H1 (cell line): ENCODE measurements around the gene ACOT6. TPM values are rescaled to one million over a fixed set of nuclear protein-coding genes. Genes with fewer than 3 reads are reported as not detected.

ENCODE experiments used
- CTCF ChIA-PET: fragments of 300-600 bp; sonication (Branson Sonifier 250); formaldehyde crosslinking; loops from one replicate; lab custom pipeline; 2021; ENCODE audit not compliant: partially characterized antibody; lab: Charles Lee
- POLR2A ChIA-PET: fragments of 300-600 bp; sonication (Branson Sonifier 250); formaldehyde crosslinking; loops from one replicate; lab custom pipeline; 2021; ENCODE audit warnings: inconsistent platforms; ENCODE audit not compliant: partially characterized antibody; lab: Charles Lee
- DNase-seq, 2 experiments: peaks; one replicate each; pipeline versions ENCODE4 v3.0.0 to v3.0.0-alpha.2; 2010 to 2022; ENCODE audit warnings: low spot score in 2 of 2, low read depth in 1 of 2, mixed read lengths in 1 of 2
- FAIRE-seq: peaks from 2 replicates; lab custom pipeline; 2011; peaks lifted over from hg19 to GRCh38; lab: Jason Lieb, UNC
- H2AFZ ChIP-seq: 2 replicates; pipeline ENCODE4 v1.8.1; 2012; ENCODE audit warnings: low read length, inconsistent platforms
- H2AK5ac ChIP-seq: 2 replicates; pipeline ENCODE4 v1.6.1; 2013; ENCODE audit warnings: low read depth, low read length
- H2BK120ac ChIP-seq: replicated peaks from 2 replicates; pipeline ENCODE3; 2013; ENCODE audit warnings: low read depth, low read length, inconsistent platforms
- H2BK12ac ChIP-seq: 2 replicates; pipeline ENCODE4 v1.6.1; 2013; ENCODE audit warnings: low read depth, low read length
- H2BK15ac ChIP-seq: 2 replicates; pipeline ENCODE4 v1.6.1; 2013; ENCODE audit warnings: low read length
- H2BK20ac ChIP-seq: 2 replicates; pipeline ENCODE4 v1.6.1; 2013; ENCODE audit warnings: low read length
- H2BK5ac ChIP-seq: 2 replicates; pipeline ENCODE4 v1.6.1; 2013; ENCODE audit warnings: low read depth, low read length
- H3K14ac ChIP-seq: 2 replicates; pipeline ENCODE4 v1.6.1; 2013; ENCODE audit warnings: inconsistent platforms; ENCODE audit not compliant: insufficient read length
- H3K18ac ChIP-seq: 2 replicates; pipeline ENCODE4 v1.6.1; 2013; ENCODE audit warnings: low read length; ENCODE audit errors: extremely low read depth
- H3K23ac ChIP-seq: 2 replicates; pipeline ENCODE4 v1.6.1; 2013; ENCODE audit warnings: inconsistent platforms; ENCODE audit not compliant: insufficient read length
- H3K23me2 ChIP-seq: 2 replicates; pipeline ENCODE4 v1.6.1; 2013; ENCODE audit warnings: low read depth, low read length
- H3K27ac ChIP-seq: 2 replicates; pipeline ENCODE4 v1.6.1; 2011; ENCODE audit warnings: low read depth, low read length, inconsistent platforms
- H3K27me3 ChIP-seq, 4 experiments: replicated peaks in 1 of 4; 1 replicate in 1 of 4; 2 replicates in 3 of 4; pipeline versions ENCODE4 v1.6.1 to v1.8.1; 2011 to 2013; ENCODE audit warnings: low read length in 3 of 4, mild to moderate bottlenecking in 3 of 4, inconsistent platforms in 2 of 4, mixed read lengths in 2 of 4, moderate library complexity in 1 of 4; ENCODE audit not compliant: control insufficient read depth in 3 of 4, insufficient read depth in 3 of 4; ENCODE audit errors: extremely low read depth in 1 of 4
- H3K36me3 ChIP-seq, 4 experiments: 2 replicates each; pipeline versions ENCODE4 v1.6.1 to v1.8.1; 2011 to 2013; ENCODE audit warnings: mild to moderate bottlenecking in 4 of 4, low read length in 3 of 4, moderate library complexity in 2 of 4, control low read depth in 1 of 4, inconsistent platforms in 1 of 4; ENCODE audit not compliant: insufficient read depth in 4 of 4, control insufficient read depth in 2 of 4
- H3K4ac ChIP-seq: replicated peaks from 2 replicates; pipeline ENCODE3; 2013; ENCODE audit warnings: low read length, low read depth, mixed read lengths, inconsistent platforms; ENCODE audit not compliant: insufficient read length
- H3K4me1 ChIP-seq, 4 experiments: replicated peaks in 1 of 4; 1 replicate in 1 of 4; 2 replicates in 3 of 4; pipeline versions ENCODE4 v1.6.1 to v1.8.1; 2011 to 2013; ENCODE audit warnings: low read length in 3 of 4, inconsistent platforms in 2 of 4, mixed read lengths in 1 of 4; ENCODE audit not compliant: insufficient read depth in 4 of 4, control insufficient read depth in 3 of 4
- H3K4me2 ChIP-seq, 2 experiments: 2 replicates each; pipeline versions ENCODE4 v1.6.1 to v1.8.1; 2011 to 2013; ENCODE audit warnings: low read depth in 2 of 2, low read length in 2 of 2, control low read depth in 1 of 2, inconsistent platforms in 1 of 2, mild to moderate bottlenecking in 1 of 2; ENCODE audit not compliant: insufficient read depth in 1 of 2
- H3K4me3 ChIP-seq, 4 experiments: fragments of 200-600, 300-600 bp in 1 of 4; sonication (generic), shearing (Covaris generic), sonication (Bioruptor Twin) in 1 of 4; 2 replicates each; pipeline versions ENCODE4 v1.5.1 to v1.8.1; 2011 to 2016; ENCODE audit warnings: low read length in 4 of 4, low read depth in 3 of 4, control low read depth in 2 of 4, inconsistent platforms in 2 of 4, mild to moderate bottlenecking in 2 of 4, mixed read lengths in 1 of 4, moderate library complexity in 1 of 4; ENCODE audit not compliant: insufficient read depth in 2 of 4; ENCODE audit errors: extremely low read depth in 1 of 4
- H3K56ac ChIP-seq: replicated peaks from 2 replicates; pipeline ENCODE3; 2013; ENCODE audit warnings: low read depth, mild to moderate bottlenecking, mixed read lengths, low read length, inconsistent platforms; ENCODE audit not compliant: insufficient read length
- H3K79me1 ChIP-seq: 2 replicates; pipeline ENCODE4 v1.6.1; 2013; ENCODE audit warnings: low read depth, low read length, control low read depth
- H3K79me2 ChIP-seq, 2 experiments: 2 replicates each; pipeline versions ENCODE4 v1.6.1 to v1.8.1; 2012 to 2013; ENCODE audit warnings: low read length in 2 of 2, mild to moderate bottlenecking in 2 of 2, inconsistent platforms in 1 of 2; ENCODE audit not compliant: insufficient read depth in 2 of 2, control insufficient read depth in 1 of 2
- H3K9ac ChIP-seq, 4 experiments: replicated peaks in 1 of 4; 1 replicate in 1 of 4; 2 replicates in 3 of 4; pipeline versions ENCODE4 v1.6.1 to v1.8.1; 2011 to 2013; ENCODE audit warnings: low read depth in 3 of 4, low read length in 3 of 4, control low read depth in 2 of 4, mild to moderate bottlenecking in 2 of 4, moderate library complexity in 2 of 4, inconsistent platforms in 1 of 4; ENCODE audit errors: extremely low read depth in 1 of 4
- H3K9me3 ChIP-seq, 2 experiments: 2 replicates each; pipeline versions ENCODE4 v1.6.1 to v1.8.1; 2012 to 2013; ENCODE audit warnings: mild to moderate bottlenecking in 2 of 2, moderate library complexity in 2 of 2, control low read depth in 1 of 2, inconsistent platforms in 1 of 2, low read depth in 1 of 2, low read length in 1 of 2, mixed read lengths in 1 of 2; ENCODE audit not compliant: insufficient read depth in 2 of 2
- H4K20me1 ChIP-seq, 2 experiments: replicated peaks in 1 of 2; 2 replicates each; pipeline versions ENCODE3 to v1.8.1; 2011 to 2013; ENCODE audit warnings: inconsistent platforms in 2 of 2, low read length in 2 of 2, mild to moderate bottlenecking in 1 of 2; ENCODE audit not compliant: insufficient read depth in 2 of 2, control insufficient read depth in 1 of 2
- H4K5ac ChIP-seq: 2 replicates; pipeline ENCODE4 v1.6.1; 2013; ENCODE audit warnings: low read length, low read depth, mixed read lengths, inconsistent platforms; ENCODE audit not compliant: insufficient read length
- H4K8ac ChIP-seq: 2 replicates; pipeline ENCODE4 v1.8.0; 2013; ENCODE audit warnings: mild to moderate bottlenecking, moderate library complexity, low read length, inconsistent platforms; ENCODE audit not compliant: insufficient read depth; ENCODE audit errors: extremely low read depth
- H4K91ac ChIP-seq: replicated peaks from 2 replicates; pipeline ENCODE3; 2013; ENCODE audit warnings: low read length, mixed read lengths, inconsistent platforms; ENCODE audit not compliant: insufficient read length
- BACH1 ChIP-seq: IDR thresholded peaks from 2 replicates; pipeline ENCODE4 v1.6.1; 2012; ENCODE audit warnings: low read length, improper control_type of control experiment
- CBX5 ChIP-seq: fragments of 300-800, 300-1000 bp; sonication (generic); IDR thresholded peaks from 2 replicates; pipeline ENCODE4 v1.7.1; 2016; ENCODE audit warnings: antibody characterized with exemption, low read length, low read depth
- CEBPB ChIP-seq: IDR thresholded peaks from 2 replicates; pipeline ENCODE4 v1.6.1; 2012; ENCODE audit warnings: low read depth, low read length
- EZH2 ChIP-seq: fragments of 200-600 bp; sonication (generic); IDR thresholded peaks from 2 replicates; pipeline ENCODE4 v1.7.1; 2012; ENCODE audit warnings: low read depth, mild to moderate bottlenecking, moderate library complexity, low read length, inconsistent platforms; ENCODE audit not compliant: severe bottlenecking
- FOSL1 ChIP-seq: IDR thresholded peaks from 2 replicates; pipeline ENCODE4 v1.6.1; 2011; ENCODE audit warnings: mild to moderate bottlenecking, low read depth, low read length, moderate library complexity; ENCODE audit not compliant: insufficient read depth
- GABPA ChIP-seq: IDR thresholded peaks from 2 replicates; pipeline ENCODE4 v1.6.1; 2011; ENCODE audit warnings: mild to moderate bottlenecking, low read length, moderate library complexity, borderline replicate concordance; ENCODE audit not compliant: insufficient read depth
- JUN ChIP-seq: IDR thresholded peaks from 2 replicates; pipeline ENCODE4 v1.6.1; 2011; ENCODE audit warnings: low read depth, mild to moderate bottlenecking, improper control_type of control experiment, low read length
- MAFK ChIP-seq: IDR thresholded peaks from 2 replicates; pipeline ENCODE4 v1.6.1; 2012; ENCODE audit warnings: low read depth, mild to moderate bottlenecking, improper control_type of control experiment, low read length
- RAD21 ChIP-seq, 2 experiments: IDR thresholded peaks in 1 of 2; conservative IDR thresholded peaks in 1 of 2; 2 replicates each; pipeline ENCODE4 v1.6.1; 2011; ENCODE audit warnings: low read depth in 2 of 2, low read length in 2 of 2, improper control_type of control experiment in 1 of 2, inconsistent platforms in 1 of 2, mild to moderate bottlenecking in 1 of 2, moderate library complexity in 1 of 2
- RXRA ChIP-seq: IDR thresholded peaks from 2 replicates; pipeline ENCODE4 v1.6.1; 2011; ENCODE audit warnings: low read depth, mild to moderate bottlenecking, low read length, moderate library complexity; ENCODE audit not compliant: insufficient read depth
- SAP30 ChIP-seq: fragments of 300-600 bp; sonication (generic); IDR thresholded peaks from 2 replicates; pipeline ENCODE4 v1.7.1; 2012; ENCODE audit warnings: low read length, moderate library complexity, mild to moderate bottlenecking, inconsistent platforms; ENCODE audit not compliant: insufficient read depth, insufficient replicate concordance
- SRF ChIP-seq: IDR thresholded peaks from 2 replicates; pipeline ENCODE4 v1.6.1; 2011; ENCODE audit warnings: mild to moderate bottlenecking, low read depth, low read length, moderate library complexity
- SUZ12 ChIP-seq: fragments of 200-600 bp; sonication (generic); IDR thresholded peaks from 2 replicates; pipeline ENCODE4 v1.6.1; 2012; ENCODE audit warnings: mild to moderate bottlenecking, inconsistent platforms, low read length, moderate library complexity, mixed read lengths
- YY1 ChIP-seq: IDR thresholded peaks from 2 replicates; pipeline ENCODE4 v1.6.1; 2011; ENCODE audit warnings: low read depth, mild to moderate bottlenecking, low read length
- WGBS, 2 experiments: shearing (Covaris generic) in 1 of 2; methylation state at CpG; one replicate each; pipeline versions ENCODE4 v1.1.6 to v1.1.7; 2013 to 2015; ENCODE audit warnings: low lambda C conversion rate in 2 of 2, mixed read lengths in 2 of 2, inconsistent platforms in 1 of 2, low coverage in 1 of 2, missing lambda C conversion rate in 1 of 2; ENCODE audit not compliant: insufficient replicate concordance in 2 of 2, insufficient coverage in 1 of 2, insufficient read length in 1 of 2; ENCODE audit errors: extremely low coverage in 1 of 2, missing lambda C conversion rate in 1 of 2; 5-methylcytosine and 5-hydroxymethylcytosine counted together
- polyA plus RNA-seq, 7 experiments: library from polyadenylated mRNA; depleted of rRNA in 3 of 7; stranded (reverse) in 5 of 7; unstranded in 2 of 7; fragments of >200 nt in 5 of 7; fragments of 200-250 nt in 2 of 7; gene quantifications; 1 replicate in 5 of 7; 2 replicates in 1 of 7; 4 replicates in 1 of 7; pipeline versions ENCODE4 v1.2.1 to v1.2.3, GENCODE V29; 2011 to 2013; ENCODE audit warnings: missing spikeins in 2 of 7, mixed read lengths in 2 of 7
- total RNA-seq: library from RNA; stranded (reverse); fragmentation: NEBNext Ultra II Directional; extraction: Animal tissue kit (Norgen Biotek cat#: 25700); gene quantifications from 2 replicates; pipeline ENCODE4 v1.2.1, GENCODE V29; 2021

The ACOT6 gene
- total and polyA plus RNA-seq, 2 of the 8 experiments (the other 6 are each of a cell fraction or from before 2014, with no cell fraction given) = not detected

- CTCF ChIA-PET = no interaction called here
- DNase-seq = no peak
- TF ChIP-seq GABPA = no peak
- no peak for TF ChIP-seq JUN
- TF ChIP-seq EZH2 = no peak
- no peak for TF ChIP-seq CEBPB
- TF ChIP-seq YY1 = no peak
- TF ChIP-seq RXRA = no peak
- TF ChIP-seq SUZ12 = no peak
- no peak for TF ChIP-seq FOSL1
- TF ChIP-seq MAFK = no peak
- TF ChIP-seq BACH1 = no peak
- no peak for TF ChIP-seq SAP30
- no peak for TF ChIP-seq SRF
- no peak for TF ChIP-seq RAD21 (IDR thresholded peaks at IDR 0.05 in 1 of 2, conservative IDR thresholded peaks at IDR 0.05 in 1 of 2; ENCODE audit: low read depth in 2 of 2, low read length in 2 of 2)
- no peak for TF ChIP-seq CBX5
Measured at GRCh38 chr14:73594491-73594890, 17.8 kb upstream of the ACOT6 start.

More at GRCh38 chr14:73594491-73594890, 17.8 kb upstream of the ACOT6 start:
- H2BK120ac ChIP-seq = no peak overlapping the region
- POLR2A ChIA-PET = no interaction called here
- H3K9me3 ChIP-seq = no peaks in the 10 kb centered on the region; a peak in 1 of 4 replicates
- H3K4me2 ChIP-seq = no peak overlapping the region
- no peaks in the 10 kb centered on the region for H3K36me3 ChIP-seq
- H3K18ac ChIP-seq = no peak overlapping the region
- no peak overlapping the region for H3K14ac ChIP-seq
- H2AFZ ChIP-seq = no peak overlapping the region
- no peak overlapping the region for H2BK15ac ChIP-seq
- H2AK5ac ChIP-seq = no peak overlapping the region
- peaks cover 0 to 5% (median 3%) of the 10 kb centered on the region in 4 experiments; a peak in 3 of 7 replicates for H3K27me3 ChIP-seq
- no peak overlapping the region for H3K27ac ChIP-seq
- no peak overlapping the region for H3K4ac ChIP-seq
- H3K9ac ChIP-seq = no peak overlapping the region
- no peaks in the 10 kb centered on the region for H3K79me1 ChIP-seq
- no peak overlapping the region for H4K5ac ChIP-seq
- no peak overlapping the region for H2BK12ac ChIP-seq
- H3K4me1 ChIP-seq = no peaks in the 10 kb centered on the region
- H4K8ac ChIP-seq = no peak overlapping the region
- no peaks in the 10 kb centered on the region for H4K20me1 ChIP-seq
- peaks cover 9% of the 10 kb centered on the region; the same call in 1 of the 2 replicates for H3K23me2 ChIP-seq
- H3K56ac ChIP-seq = no peak overlapping the region
- H4K91ac ChIP-seq = no peak overlapping the region
- H3K23ac ChIP-seq = no peak overlapping the region
- 83% methylated on average over 7 of the region's 9 CpGs; no CpG with 5 or more reads in 1 of the 2 experiments for WGBS, 2 experiments
- no peak for FAIRE-seq
- no peak overlapping the region for H2BK20ac ChIP-seq
- H2BK5ac ChIP-seq = no peak overlapping the region
- H3K4me3 ChIP-seq = no peak overlapping the region
- no peaks in the 10 kb centered on the region for H3K79me2 ChIP-seq
